Measurements from ENCODE around the gene TMEM86A.
"Not testable (repeated sequence)": the region's sequence is repeated elsewhere in the genome, so short reads cannot be mapped to it uniquely, and the experiment has no call there.

The TMEM86A gene, protein sequence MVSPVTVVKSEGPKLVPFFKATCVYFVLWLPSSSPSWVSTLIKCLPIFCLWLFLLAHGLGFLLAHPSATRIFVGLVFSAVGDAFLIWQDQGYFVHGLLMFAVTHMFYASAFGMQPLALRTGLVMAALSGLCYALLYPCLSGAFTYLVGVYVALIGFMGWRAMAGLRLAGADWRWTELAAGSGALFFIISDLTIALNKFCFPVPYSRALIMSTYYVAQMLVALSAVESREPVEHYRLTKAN

DNA sequence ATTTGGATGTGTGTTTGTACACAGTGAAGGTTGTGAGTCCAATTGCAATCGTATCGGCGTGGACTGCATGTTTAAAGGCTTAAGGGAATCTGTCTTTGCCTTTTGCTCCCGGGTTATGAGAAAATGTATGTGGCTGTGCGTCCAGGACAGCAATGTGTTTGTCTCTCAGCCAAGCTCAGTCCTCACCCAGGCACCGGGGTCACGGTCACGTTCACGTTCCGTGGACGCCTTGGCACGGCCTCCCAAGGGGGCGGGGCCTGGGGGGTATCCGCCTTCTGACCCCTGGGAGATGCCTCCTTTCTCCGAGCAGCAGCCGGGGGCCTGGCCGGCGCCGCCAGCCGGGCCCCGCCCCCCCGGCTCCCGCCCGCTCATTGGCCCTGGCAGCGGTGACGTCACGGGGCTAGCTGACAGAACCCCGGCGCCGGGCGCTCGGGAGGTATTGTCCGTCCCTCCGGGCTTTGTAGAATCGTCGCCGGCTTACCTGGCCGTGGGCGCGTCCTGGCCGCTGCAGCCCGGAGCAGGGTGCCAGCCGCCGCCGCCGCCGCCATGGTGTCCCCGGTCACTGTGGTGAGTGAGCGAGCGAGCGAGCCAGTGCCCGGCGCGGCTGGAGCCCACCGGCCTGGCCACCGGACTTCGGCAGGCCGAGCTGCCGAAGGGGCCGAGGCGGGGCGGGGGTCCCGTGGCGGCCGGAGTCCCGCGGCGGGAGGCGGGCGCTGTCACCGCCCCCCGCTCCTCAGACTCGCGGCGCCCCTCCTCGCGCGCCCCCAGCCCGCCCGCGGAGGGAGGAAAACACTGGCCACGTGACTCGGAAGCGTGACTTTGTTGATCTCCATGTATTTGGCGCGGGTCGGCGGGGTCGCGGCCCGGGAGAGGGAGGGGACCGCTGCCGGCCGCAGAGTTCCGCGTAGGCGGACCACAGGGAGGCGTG lies at the start of gene TMEM86A:
TSS of gene TMEM86A (plus strand) at position 439 of the 928 bp plus-strand sequence. CDS start at position 547, 108 bp downstream.
- no peaks in the 10 kb centered on the region for H3K9me3 Mint-ChIP-seq
- peaks cover 24% of the 10 kb centered on the region for H3K4me1 Mint-ChIP-seq
- peak within 1 kb of the TSS; percentile 71 for H3K4me3 Mint-ChIP-seq
- ATAC-seq, result peak; percentile 94
- H3K27ac Mint-ChIP-seq, result peak within 1 kb of the TSS; percentile 83
- DNase-seq (ENCODE audit: low spot score in 2 of 2), result peak; percentile 89 to 93
- no peaks in the 10 kb centered on the region for H3K36me3 Mint-ChIP-seq

GRCh38 chr11:18650353-18650752 lies 48.2 kb upstream of the TMEM86A start:
- Mint-ChIP-seq H3K4me1 (no peaks in the 10 kb centered on the region), H3K9me3 (no peaks in the 10 kb centered on the region), H3K27ac (peak overlapping the region; percentile 5), H3K4me3 (no peak overlapping the region), H3K36me3 (no peaks in the 10 kb centered on the region)
- ATAC-seq (no peak), DNase-seq (ENCODE audit: low spot score in 2 of 2) (no peak)

- Mint-ChIP-seq H3K4me1 (no peaks in the 10 kb centered on the region), H3K4me3 (no peak overlapping the region), H3K27ac (no peak overlapping the region), H3K36me3 (no peaks in the 10 kb centered on the region), H3K9me3 (no peaks in the 10 kb centered on the region)
- DNase-seq (ENCODE audit: low spot score in 2 of 2), result peak; percentile 27 to 68
- ATAC-seq, result peak; percentile 65
These were observed 47.6 kb upstream of the TMEM86A start for GRCh38 chr11:18650859-18651557.

DNA sequence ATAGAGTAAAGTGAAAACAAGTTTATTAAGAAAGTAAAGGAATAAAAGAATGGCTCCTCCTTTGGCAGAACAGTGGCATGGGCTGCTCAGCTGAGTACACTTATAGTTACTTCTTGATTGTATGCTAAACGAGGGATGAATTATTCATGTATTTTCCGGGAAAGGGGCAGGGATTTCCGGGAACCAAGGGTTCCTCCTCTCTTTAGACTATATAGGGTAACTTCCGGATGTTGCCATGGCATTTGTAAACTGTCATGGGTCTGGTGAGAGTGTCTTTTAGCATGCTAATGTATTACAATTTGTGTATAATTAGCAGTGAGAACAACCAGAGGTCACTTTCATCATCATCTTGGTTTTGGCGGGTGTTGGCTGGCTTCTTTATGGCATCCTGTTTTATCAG lies 40.9 kb upstream of the TMEM86A start:
- H3K4me1 Mint-ChIP-seq, result peaks cover 9% of the 10 kb centered on the region
- H3K9me3 Mint-ChIP-seq, result no peaks in the 10 kb centered on the region
- no peak overlapping the region for H3K27ac Mint-ChIP-seq
- no peak for ATAC-seq
- no peak overlapping the region for H3K4me3 Mint-ChIP-seq
- H3K36me3 Mint-ChIP-seq, result no peaks in the 10 kb centered on the region
- DNase-seq (ENCODE audit: low spot score in 2 of 2), result no peak

- peak overlapping the region; percentile 75 for H3K4me3 Mint-ChIP-seq
- ATAC-seq, result peak; percentile 72
These were observed 33.2 kb upstream of the TMEM86A start for GRCh38 chr11:18665353-18665872.

GRCh38 chr11:18668131-18668530 lies 30.4 kb upstream of the TMEM86A start:
- ATAC-seq (no peak), DNase-seq (ENCODE audit: low spot score in 2 of 2) (no peak)
- no peaks in the 10 kb centered on the region for H3K36me3 Mint-ChIP-seq
- peak overlapping the region; percentile 16 for H3K4me3 Mint-ChIP-seq
- peak overlapping the region; percentile 56 for H3K27ac Mint-ChIP-seq
- H3K4me1 Mint-ChIP-seq, result peaks cover 47% of the 10 kb centered on the region
- H3K9me3 Mint-ChIP-seq, result no peaks in the 10 kb centered on the region

More at GRCh38 chr11:18665353-18665872, 33.2 kb upstream of the TMEM86A start:
- Mint-ChIP-seq H3K4me1 (peaks cover 48% of the 10 kb centered on the region), H3K27ac (peak overlapping the region; percentile 96)
- not testable (repeated sequence) for DNase-seq (ENCODE audit: low spot score in 2 of 2); H3K9me3 Mint-ChIP-seq; H3K36me3 Mint-ChIP-seq

DNA sequence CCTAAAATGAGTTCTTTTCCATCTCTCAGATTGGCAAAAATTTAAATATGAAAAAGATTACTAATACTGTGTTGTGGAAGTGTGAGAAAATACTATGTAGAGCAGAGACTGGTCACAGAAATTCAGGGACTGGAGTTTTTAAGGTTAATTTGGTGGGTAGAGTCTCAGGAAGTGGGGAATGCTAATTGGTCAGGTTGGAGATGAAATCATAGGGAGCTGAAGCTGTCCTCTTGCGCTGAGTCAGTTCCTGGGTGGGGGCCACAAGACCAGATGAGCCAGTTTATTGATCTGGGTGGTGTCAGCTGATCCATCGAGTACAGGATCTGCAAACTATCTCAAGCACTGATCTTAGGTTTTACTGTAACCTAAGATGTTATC lies 29.4 kb upstream of the TMEM86A start:
- Mint-ChIP-seq H3K27ac (peak overlapping the region; percentile 56), H3K36me3 (no peaks in the 10 kb centered on the region), H3K9me3 (no peaks in the 10 kb centered on the region), H3K4me3 (peak overlapping the region; percentile 16), H3K4me1 (peaks cover 46% of the 10 kb centered on the region)
- DNase-seq (ENCODE audit: low spot score in 2 of 2), result no peak
- peak; percentile 66 for ATAC-seq

- Mint-ChIP-seq H3K9me3 (no peaks in the 10 kb centered on the region), H3K27ac (peak overlapping the region; percentile 56), H3K4me1 (peaks cover 46% of the 10 kb centered on the region), H3K4me3 (peak overlapping the region; percentile 16), H3K36me3 (no peaks in the 10 kb centered on the region)
- ATAC-seq, result no peak
- DNase-seq (ENCODE audit: low spot score in 2 of 2), result no peak
These were observed 28.9 kb upstream of the TMEM86A start for GRCh38 chr11:18669711-18670110.

GRCh38 chr11:18671246-18671645 lies 27.3 kb upstream of the TMEM86A start:
- no peaks in the 10 kb centered on the region for H3K9me3 Mint-ChIP-seq
- H3K4me3 Mint-ChIP-seq, result no peak overlapping the region
- H3K27ac Mint-ChIP-seq, result peak overlapping the region; percentile 63
- no peak for DNase-seq (ENCODE audit: low spot score in 2 of 2)
- ATAC-seq, result peak; percentile 44
- H3K36me3 Mint-ChIP-seq, result no peaks in the 10 kb centered on the region
- H3K4me1 Mint-ChIP-seq, result peaks cover 40% of the 10 kb centered on the region

GRCh38 chr11:18672209-18672608 lies 26.4 kb upstream of the TMEM86A start:
- H3K4me3 Mint-ChIP-seq, result peak overlapping the region; percentile 51
- H3K4me1 Mint-ChIP-seq, result peaks cover 36% of the 10 kb centered on the region
- not testable (repeated sequence) for H3K36me3 Mint-ChIP-seq; DNase-seq (ENCODE audit: low spot score in 2 of 2); H3K9me3 Mint-ChIP-seq
- H3K27ac Mint-ChIP-seq, result peak overlapping the region; percentile 91
- ATAC-seq, result peak; percentile 96

DNA sequence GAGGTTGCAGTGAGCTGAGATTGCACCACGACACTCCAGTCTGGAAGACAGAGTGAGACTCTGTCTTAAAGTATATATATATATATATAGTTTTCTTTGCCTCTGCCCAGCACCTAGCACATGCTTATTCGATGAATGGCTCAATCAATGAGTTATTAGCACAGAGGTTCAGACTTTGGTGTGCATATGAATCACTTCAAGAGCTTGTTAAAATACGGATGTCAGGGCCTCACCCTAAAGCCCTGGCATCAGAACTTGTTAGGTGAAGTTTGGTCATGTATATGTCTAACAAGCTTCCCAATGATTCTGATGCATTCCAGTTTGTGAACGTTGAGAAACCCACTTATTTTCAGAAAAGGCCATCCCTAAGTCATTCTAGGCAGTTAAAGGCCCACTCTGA lies 21.8 kb upstream of the TMEM86A start:
- H3K4me3 Mint-ChIP-seq, result no peak overlapping the region
- no peak for DNase-seq (ENCODE audit: low spot score in 2 of 2)
- H3K9me3 Mint-ChIP-seq, result no peaks in the 10 kb centered on the region
- no peak for ATAC-seq
- no peaks in the 10 kb centered on the region for H3K36me3 Mint-ChIP-seq
- H3K4me1 Mint-ChIP-seq, result peaks cover 6% of the 10 kb centered on the region
- H3K27ac Mint-ChIP-seq, result no peak overlapping the region

GRCh38 chr11:18677560-18677959 lies 21.0 kb upstream of the TMEM86A start:
- DNase-seq (ENCODE audit: low spot score in 2 of 2) (no peak), ATAC-seq (no peak)
- H3K27ac Mint-ChIP-seq, result no peak overlapping the region
- H3K4me3 Mint-ChIP-seq, result no peak overlapping the region
- no peaks in the 10 kb centered on the region for H3K9me3 Mint-ChIP-seq
- H3K36me3 Mint-ChIP-seq, result no peaks in the 10 kb centered on the region
- H3K4me1 Mint-ChIP-seq, result peaks cover under 1% of the 10 kb centered on the region

GRCh38 chr11:18681949-18682348 lies 16.6 kb upstream of the TMEM86A start:
- H3K4me1 Mint-ChIP-seq; H3K4me3 Mint-ChIP-seq; H3K36me3 Mint-ChIP-seq; H3K27ac Mint-ChIP-seq; ATAC-seq; H3K9me3 Mint-ChIP-seq; DNase-seq (ENCODE audit: low spot score in 2 of 2): not testable (repeated sequence)

DNA sequence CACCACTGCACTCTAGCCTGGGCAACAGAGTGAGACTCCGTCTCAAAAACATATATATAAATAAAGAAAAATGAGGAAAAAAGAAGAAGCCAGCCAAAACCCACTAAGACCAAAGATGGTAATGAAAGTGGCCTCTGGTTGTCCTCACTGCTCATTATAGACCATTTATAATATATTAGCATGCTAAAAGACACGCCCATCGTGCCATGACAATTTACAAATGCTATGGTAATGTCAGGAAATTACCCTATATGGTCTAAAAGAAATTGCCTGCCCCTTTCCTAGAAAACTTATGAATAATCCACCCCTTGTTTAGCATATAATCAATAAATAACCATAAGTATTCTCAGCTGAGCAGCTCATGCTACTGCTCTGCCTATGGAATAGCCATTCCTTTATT lies 16.1 kb upstream of the TMEM86A start:
- no peak for DNase-seq (ENCODE audit: low spot score in 2 of 2)
- H3K27ac Mint-ChIP-seq, result no peak overlapping the region
- no peaks in the 10 kb centered on the region for H3K4me1 Mint-ChIP-seq
- no peaks in the 10 kb centered on the region for H3K9me3 Mint-ChIP-seq
- H3K36me3 Mint-ChIP-seq, result no peaks in the 10 kb centered on the region
- H3K4me3 Mint-ChIP-seq, result no peak overlapping the region
- no peak for ATAC-seq

GRCh38 chr11:18684267-18684666 lies 14.3 kb upstream of the TMEM86A start:
- Mint-ChIP-seq H3K4me3 (no peak overlapping the region), H3K36me3 (no peaks in the 10 kb centered on the region), H3K27ac (no peak overlapping the region), H3K4me1 (no peaks in the 10 kb centered on the region), H3K9me3 (no peaks in the 10 kb centered on the region)
- no peak for ATAC-seq
- DNase-seq (ENCODE audit: low spot score in 2 of 2), result no peak
